GM13977 (cell line): ENCODE results near the gene NPC1L1.

Experiments used
- DNase-seq: peaks from one replicate; pipeline ENCODE4 v3.0.0; 2012; ENCODE audit warnings: low spot score
- CTCF ChIP-seq: IDR thresholded peaks from 2 replicates; pipeline ENCODE4 v1.5.1; 2012; ENCODE audit warnings: mild to moderate bottlenecking, control low read depth; ENCODE audit not compliant: insufficient read depth; ENCODE audit errors: extremely low read depth, missing control alignments
- in situ Hi-C: fragments of 300-500 bp; cut with MboI; formaldehyde crosslinking; loops from one replicate; pipeline ENCODE4 v1.12.0; 2022; ENCODE audit warnings: low sequenced_read_pairs, low pct_unique_long_range_greater_than_20kb, mixed read lengths, inconsistent platforms; ENCODE audit not compliant: unreplicated experiment

NPC1L1 gene, protein sequence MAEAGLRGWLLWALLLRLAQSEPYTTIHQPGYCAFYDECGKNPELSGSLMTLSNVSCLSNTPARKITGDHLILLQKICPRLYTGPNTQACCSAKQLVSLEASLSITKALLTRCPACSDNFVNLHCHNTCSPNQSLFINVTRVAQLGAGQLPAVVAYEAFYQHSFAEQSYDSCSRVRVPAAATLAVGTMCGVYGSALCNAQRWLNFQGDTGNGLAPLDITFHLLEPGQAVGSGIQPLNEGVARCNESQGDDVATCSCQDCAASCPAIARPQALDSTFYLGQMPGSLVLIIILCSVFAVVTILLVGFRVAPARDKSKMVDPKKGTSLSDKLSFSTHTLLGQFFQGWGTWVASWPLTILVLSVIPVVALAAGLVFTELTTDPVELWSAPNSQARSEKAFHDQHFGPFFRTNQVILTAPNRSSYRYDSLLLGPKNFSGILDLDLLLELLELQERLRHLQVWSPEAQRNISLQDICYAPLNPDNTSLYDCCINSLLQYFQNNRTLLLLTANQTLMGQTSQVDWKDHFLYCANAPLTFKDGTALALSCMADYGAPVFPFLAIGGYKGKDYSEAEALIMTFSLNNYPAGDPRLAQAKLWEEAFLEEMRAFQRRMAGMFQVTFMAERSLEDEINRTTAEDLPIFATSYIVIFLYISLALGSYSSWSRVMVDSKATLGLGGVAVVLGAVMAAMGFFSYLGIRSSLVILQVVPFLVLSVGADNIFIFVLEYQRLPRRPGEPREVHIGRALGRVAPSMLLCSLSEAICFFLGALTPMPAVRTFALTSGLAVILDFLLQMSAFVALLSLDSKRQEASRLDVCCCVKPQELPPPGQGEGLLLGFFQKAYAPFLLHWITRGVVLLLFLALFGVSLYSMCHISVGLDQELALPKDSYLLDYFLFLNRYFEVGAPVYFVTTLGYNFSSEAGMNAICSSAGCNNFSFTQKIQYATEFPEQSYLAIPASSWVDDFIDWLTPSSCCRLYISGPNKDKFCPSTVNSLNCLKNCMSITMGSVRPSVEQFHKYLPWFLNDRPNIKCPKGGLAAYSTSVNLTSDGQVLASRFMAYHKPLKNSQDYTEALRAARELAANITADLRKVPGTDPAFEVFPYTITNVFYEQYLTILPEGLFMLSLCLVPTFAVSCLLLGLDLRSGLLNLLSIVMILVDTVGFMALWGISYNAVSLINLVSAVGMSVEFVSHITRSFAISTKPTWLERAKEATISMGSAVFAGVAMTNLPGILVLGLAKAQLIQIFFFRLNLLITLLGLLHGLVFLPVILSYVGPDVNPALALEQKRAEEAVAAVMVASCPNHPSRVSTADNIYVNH (N-terminal part only)

GRCh38 chr7:44541028-44541869, at the start of gene NPC1L1:
TSS of gene NPC1L1 (minus strand) at chr7:44541330. CDS start at chr7:44541259, 71 bp downstream.
- no peak for TF ChIP-seq CTCF
- peak; percentile 12 for DNase-seq
- in situ Hi-C loops, result no loop called here

- DNase-seq, result no peak
- TF ChIP-seq CTCF, result no peak
- in situ Hi-C loops, result loop anchor here (10.0 to 25.0 kb wide), 2 partner anchors 334 to 546 kb away; no protein-coding TSS in a partner anchor
Measured at GRCh38 chr7:44590910-44591309, 49.8 kb upstream of the NPC1L1 start.

DNA sequence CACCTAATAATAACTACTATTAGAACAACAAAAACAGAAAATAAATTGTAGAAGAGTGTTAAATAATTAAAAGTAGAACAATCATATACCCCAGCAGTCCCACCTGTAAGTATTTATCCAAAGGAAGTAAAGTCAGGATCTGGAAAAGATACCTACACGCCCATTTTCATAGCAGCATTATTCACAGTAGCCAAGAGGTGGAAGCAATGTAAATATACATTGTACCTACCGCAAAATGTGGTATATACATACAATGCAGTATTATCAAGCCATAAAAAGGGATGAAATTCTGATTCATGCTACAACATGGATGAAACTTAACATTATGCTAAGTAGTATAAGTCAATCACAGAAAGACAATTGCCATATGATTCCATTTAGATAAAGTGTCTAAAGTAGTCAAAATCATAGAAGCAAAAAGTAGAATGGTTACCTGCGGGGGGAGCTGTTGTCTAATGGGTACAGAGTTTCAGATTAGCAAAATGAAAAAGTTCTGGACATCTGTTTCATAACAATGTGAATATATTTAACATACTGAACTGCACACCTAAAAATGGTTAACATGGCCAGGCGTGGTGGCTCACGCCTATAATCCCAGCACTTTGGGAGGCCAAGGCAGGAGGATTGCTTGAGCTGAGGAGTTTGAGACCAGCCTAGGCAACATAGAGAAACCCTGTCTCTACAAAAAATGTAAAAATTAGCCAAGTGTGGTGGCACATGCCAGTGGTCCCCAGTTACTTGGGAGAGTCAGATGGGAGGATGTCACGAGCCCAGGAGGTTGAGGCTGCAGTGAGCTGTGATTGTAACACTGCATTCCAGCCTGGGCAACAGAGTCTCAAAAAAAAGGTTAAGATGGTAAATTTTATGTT, 46.9 kb upstream of the NPC1L1 start:
- peak; percentile 30 for DNase-seq
- in situ Hi-C loops, result loop anchor here (10.0 to 25.0 kb wide), 2 partner anchors 257 to 549 kb away; partner anchors contain the start of gene H2AZ2
- peak; percentile 70 for TF ChIP-seq CTCF

GRCh38 chr7:44583146-44583865, 42.2 kb upstream of the NPC1L1 start:
- no peak for DNase-seq
- in situ Hi-C loops, result loop anchor here (10.0 to 25.0 kb wide), 2 partner anchors 261 to 554 kb away; partner anchors contain the start of gene H2AZ2

More at GRCh38 chr7:44583146-44583865, 42.2 kb upstream of the NPC1L1 start:
- no peak for TF ChIP-seq CTCF
